HUDEP-2 (cell line): Measurements from ENCODE around the gene HOXB1.
A peak's percentile ranks its signal among the peaks of the same experiment; 100 is the strongest.

Experiments
- DNase-seq, 76 experiments: peaks; one replicate each; lab custom pipeline; 2025; ENCODE audit not compliant: unreplicated experiment in 76 of 76; lab: John Stamatoyannopoulos, UW

HOXB1 gene

GRCh38 chr17:48555258-48556228 lies 24.7 kb upstream of the HOXB1 start:
- no peak for DNase-seq

GRCh38 chr17:48554412-48555257 lies 23.8 kb upstream of the HOXB1 start:
- DNase-seq = no peak

- DNase-seq = no peak
Measured at GRCh38 chr17:48553826-48554225, 23.0 kb upstream of the HOXB1 start.

GRCh38 chr17:48553190-48553547 lies 22.4 kb upstream of the HOXB1 start:
- DNase-seq = no peak

- DNase-seq = no peak
Measured at GRCh38 chr17:48552466-48553189, 21.8 kb upstream of the HOXB1 start.

- no peak for DNase-seq
Measured at GRCh38 chr17:48551596-48552465, 21.0 kb upstream of the HOXB1 start.

- DNase-seq = no peak
Measured at GRCh38 chr17:48551214-48551555, 20.4 kb upstream of the HOXB1 start.

- DNase-seq = no peak
Measured at GRCh38 chr17:48550502-48551213, 19.8 kb upstream of the HOXB1 start.

GRCh38 chr17:48549914-48550501 lies 19.2 kb upstream of the HOXB1 start:
- no peak for DNase-seq

GRCh38 chr17:48549281-48549630 lies 18.4 kb upstream of the HOXB1 start:
- DNase-seq = no peak

- DNase-seq = peak in 2 of 76 experiments; percentile 7 to 9
Measured at GRCh38 chr17:48548523-48549280, 17.9 kb upstream of the HOXB1 start.

GRCh38 chr17:48547808-48548522 lies 17.2 kb upstream of the HOXB1 start:
- peak in 49 of 76 experiments; percentile 7 to 54 (median 29) for DNase-seq

- peak in 73 of 76 experiments; percentile 26 to 93 (median 68) for DNase-seq
Measured at GRCh38 chr17:48546924-48547807, 16.4 kb upstream of the HOXB1 start.

GRCh38 chr17:48546137-48546923 lies 15.5 kb upstream of the HOXB1 start:
- peak in 22 of 76 experiments; percentile 7 to 66 (median 35) for DNase-seq

GRCh38 chr17:48545539-48545938 lies 14.7 kb upstream of the HOXB1 start:
- peak in 6 of 76 experiments; percentile 3 to 35 (median 8) for DNase-seq

GRCh38 chr17:48545022-48545375 lies 14.2 kb upstream of the HOXB1 start, which contains the start of gene HOXB2:
TSS of gene HOXB2 (minus strand) at chr17:48545109. CDS start at chr17:48544911, 198 bp downstream.
- peak in 59 of 76 experiments; percentile 3 to 73 (median 42) for DNase-seq
